ENCODE results near the gene AXIN1. TPM values are rescaled to one million over a fixed set of nuclear protein-coding genes. Genes with fewer than 3 reads are reported as not detected.

Gene AXIN1
- total RNA-seq, 3 donors from 2014 or later, result 16.5 to 22.6 (median 22.4) TPM

DNA sequence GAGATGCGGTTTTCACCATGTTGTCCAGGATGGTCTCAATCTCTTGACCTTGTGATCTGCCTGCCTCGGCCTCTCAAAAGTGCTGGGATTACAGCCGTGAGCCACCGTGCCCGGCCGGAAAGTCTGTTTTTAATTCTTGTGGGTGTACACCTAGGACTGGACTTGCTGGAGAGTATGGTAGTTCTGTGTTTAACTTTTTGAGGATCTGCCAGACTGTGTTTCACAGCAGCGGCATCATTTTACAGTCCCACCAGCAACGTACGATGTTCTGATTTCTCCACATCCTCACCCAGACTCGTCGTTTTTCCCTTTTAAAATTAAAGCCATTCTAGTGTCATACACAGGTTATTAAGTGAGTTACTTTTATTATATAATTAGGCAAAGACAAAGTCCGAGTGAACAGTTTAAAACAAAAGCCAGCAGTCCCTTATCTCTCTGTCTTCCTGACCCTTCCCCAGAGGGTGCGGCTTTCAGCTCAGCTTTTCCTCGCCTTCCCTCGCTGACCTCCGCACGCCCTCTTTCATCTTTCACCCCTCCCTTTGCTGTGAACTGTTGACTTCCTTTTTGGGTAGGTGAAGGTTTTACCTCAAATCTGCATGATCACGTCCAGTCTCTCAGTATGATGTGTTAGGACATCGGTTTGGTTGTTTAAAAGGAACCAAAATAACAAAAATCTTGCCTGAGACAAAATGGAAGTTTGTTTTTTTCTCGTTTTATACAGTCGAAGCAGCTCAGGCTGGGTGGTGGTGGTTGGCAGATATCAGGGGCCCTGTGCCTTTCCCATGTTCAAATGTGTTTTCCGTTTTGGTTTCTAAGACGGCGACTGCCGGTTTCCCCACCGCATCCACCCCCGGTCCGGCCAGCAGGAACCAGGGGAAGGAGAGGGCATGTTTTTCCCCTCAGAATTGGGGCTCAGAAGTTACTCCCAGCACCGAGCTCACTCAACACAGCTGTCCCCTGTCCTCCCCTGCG is 99.9 kb downstream of the AXIN1 start:
- Histone ChIP-seq H3K27me3 (no peaks in the 10 kb centered on the region), H3K4me1 (no peaks in the 10 kb centered on the region), H3K27ac (no peak overlapping the region), H3K36me3 (no peaks in the 10 kb centered on the region), H3K4me3 (peak overlapping the region in 1 of 3 donors; percentile 3), H3K9me3 (no peaks in the 10 kb centered on the region)
- TF ChIP-seq, protein P1, sequence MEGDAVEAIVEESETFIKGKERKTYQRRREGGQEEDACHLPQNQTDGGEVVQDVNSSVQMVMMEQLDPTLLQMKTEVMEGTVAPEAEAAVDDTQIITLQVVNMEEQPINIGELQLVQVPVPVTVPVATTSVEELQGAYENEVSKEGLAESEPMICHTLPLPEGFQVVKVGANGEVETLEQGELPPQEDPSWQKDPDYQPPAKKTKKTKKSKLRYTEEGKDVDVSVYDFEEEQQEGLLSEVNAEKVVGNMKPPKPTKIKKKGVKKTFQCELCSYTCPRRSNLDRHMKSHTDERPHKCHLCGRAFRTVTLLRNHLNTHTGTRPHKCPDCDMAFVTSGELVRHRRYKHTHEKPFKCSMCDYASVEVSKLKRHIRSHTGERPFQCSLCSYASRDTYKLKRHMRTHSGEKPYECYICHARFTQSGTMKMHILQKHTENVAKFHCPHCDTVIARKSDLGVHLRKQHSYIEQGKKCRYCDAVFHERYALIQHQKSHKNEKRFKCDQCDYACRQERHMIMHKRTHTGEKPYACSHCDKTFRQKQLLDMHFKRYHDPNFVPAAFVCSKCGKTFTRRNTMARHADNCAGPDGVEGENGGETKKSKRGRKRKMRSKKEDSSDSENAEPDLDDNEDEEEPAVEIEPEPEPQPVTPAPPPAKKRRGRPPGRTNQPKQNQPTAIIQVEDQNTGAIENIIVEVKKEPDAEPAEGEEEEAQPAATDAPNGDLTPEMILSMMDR (IDR thresholded peaks at IDR 0.05), result no peak
- no peak for TF ChIP-seq POLR2A (IDR thresholded peaks at IDR 0.05)
- no peak for TF ChIP-seq POLR2AphosphoS5 (IDR thresholded peaks at IDR 0.05)
- intact Hi-C loops (cut with DNase I; ENCODE audit: low total_unique reads), result no loop called here
- no peak for DNase-seq (ENCODE audit: low spot score in 2 of 2)

DNA sequence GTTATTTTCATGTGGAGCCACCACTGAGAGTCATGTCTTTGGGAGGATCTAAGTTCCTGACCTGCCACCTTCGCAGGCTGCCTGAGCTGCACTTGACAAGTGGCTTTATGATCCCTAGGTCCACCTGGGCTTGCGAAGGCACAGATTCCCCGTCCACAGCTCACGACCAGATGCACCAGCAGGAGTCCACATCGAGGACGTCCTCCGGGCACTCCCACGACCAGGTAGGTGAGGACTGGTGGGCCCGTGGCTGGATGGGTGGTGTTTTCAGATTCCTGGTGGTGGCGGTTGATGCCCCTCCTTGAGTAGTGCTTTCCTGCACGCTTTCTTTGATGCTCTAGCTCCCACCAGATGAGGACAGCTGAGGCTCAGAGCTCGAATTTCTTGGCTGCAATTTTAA is 103.1 kb downstream of the AXIN1 start:
- DNase-seq (ENCODE audit: low spot score in 2 of 2), result no peak
- H3K4me3 ChIP-seq, result no peak overlapping the region
- H3K4me1 ChIP-seq, result no peaks in the 10 kb centered on the region
- TF ChIP-seq POLR2AphosphoS5 (IDR thresholded peaks at IDR 0.05) (no peak), POLR2A (IDR thresholded peaks at IDR 0.05) (no peak)
- TF ChIP-seq, protein P1 (IDR thresholded peaks at IDR 0.05), result no peak
- no peak overlapping the region for H3K27ac ChIP-seq
- no peaks in the 10 kb centered on the region for H3K27me3 ChIP-seq
- no peaks in the 10 kb centered on the region for H3K9me3 ChIP-seq
- H3K36me3 ChIP-seq, result no peaks in the 10 kb centered on the region
- intact Hi-C loops (cut with DNase I; ENCODE audit: low total_unique reads), result no loop called here

DNA sequence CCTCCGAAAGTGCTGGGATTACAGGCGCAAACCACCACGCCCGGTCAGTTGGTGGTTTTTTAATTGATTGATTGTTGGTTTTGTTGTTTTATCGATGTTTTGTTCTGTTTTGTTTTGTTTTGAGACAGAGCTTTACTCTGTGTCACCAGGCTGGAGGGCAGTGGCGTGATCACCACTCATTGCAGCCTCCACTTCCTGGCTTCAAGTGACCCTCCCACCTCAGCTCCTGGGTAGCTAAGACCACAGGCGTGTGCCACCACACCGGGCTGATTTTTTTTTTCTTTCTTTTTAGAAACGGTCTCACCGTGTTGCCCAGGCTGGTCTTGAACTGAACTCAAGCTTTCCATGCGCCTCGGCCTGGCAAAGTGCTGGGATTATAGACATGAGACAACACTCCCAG is 105.5 kb downstream of the AXIN1 start:
- Histone ChIP-seq H3K4me3 (no peak overlapping the region), H3K27ac (no peak overlapping the region), H3K9me3 (no peaks in the 10 kb centered on the region), H3K4me1 (no peaks in the 10 kb centered on the region), H3K27me3 (no peaks in the 10 kb centered on the region), H3K36me3 (no peaks in the 10 kb centered on the region)
- intact Hi-C loops (cut with DNase I; ENCODE audit: low total_unique reads), result no loop called here
- DNase-seq (ENCODE audit: low spot score in 2 of 2), result no peak
- TF ChIP-seq POLR2AphosphoS5 (IDR thresholded peaks at IDR 0.05), result no peak
- TF ChIP-seq POLR2A (IDR thresholded peaks at IDR 0.05), result no peak
- TF ChIP-seq, protein P1 (IDR thresholded peaks at IDR 0.05), result no peak

DNA sequence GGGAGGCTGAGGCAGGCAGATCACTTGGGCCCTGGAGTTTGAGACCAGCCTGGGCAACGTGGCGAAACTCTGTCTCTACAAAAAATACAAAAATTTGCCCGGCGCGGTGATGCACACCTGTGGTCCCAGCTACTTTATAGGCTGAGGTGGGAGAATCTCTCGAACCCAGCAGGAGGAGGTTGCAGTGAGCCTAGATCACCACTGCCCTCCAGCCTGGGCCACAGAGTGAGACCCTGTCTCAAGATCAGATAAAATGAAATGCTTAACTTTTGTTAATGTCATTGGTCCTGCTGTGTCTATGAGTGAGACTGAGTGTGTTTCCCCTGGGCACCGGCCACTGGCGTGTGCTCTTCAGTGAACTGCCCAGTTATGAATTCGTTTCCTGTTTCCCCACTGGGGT is 107.4 kb downstream of the AXIN1 start:
- H3K4me3 ChIP-seq, result no peak overlapping the region
- intact Hi-C loops (cut with DNase I; ENCODE audit: low total_unique reads), result no loop called here
- TF ChIP-seq POLR2AphosphoS5 (IDR thresholded peaks at IDR 0.05) (no peak), POLR2A (IDR thresholded peaks at IDR 0.05) (no peak)
- TF ChIP-seq, protein P1 (IDR thresholded peaks at IDR 0.05), result no peak

DNA sequence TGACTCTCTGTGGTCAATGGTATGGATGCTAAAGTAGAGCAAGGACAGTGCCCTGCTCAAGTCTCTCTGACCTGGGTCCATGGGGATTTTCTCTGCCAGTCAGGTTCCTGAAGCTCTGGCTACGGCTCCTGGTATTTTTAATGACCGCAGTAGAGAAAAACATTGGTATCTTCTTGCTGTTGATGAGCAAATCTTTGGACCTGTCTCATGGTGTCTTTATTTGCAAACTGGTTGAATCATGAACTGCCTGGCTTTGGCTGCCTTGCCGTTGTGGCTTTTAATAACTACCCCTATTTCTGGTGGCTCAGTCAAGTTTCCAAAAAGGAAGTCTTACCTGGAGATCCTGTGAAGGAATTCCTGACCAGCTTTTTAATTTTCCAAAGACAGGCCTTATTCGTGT is 109.2 kb downstream of the AXIN1 start:
- no peaks in the 10 kb centered on the region for H3K4me1 ChIP-seq
- no peak overlapping the region for H3K4me3 ChIP-seq
- no peak for DNase-seq (ENCODE audit: low spot score in 2 of 2)
- H3K27me3 ChIP-seq, result no peaks in the 10 kb centered on the region
- H3K36me3 ChIP-seq, result no peaks in the 10 kb centered on the region
- TF ChIP-seq, protein P1 (IDR thresholded peaks at IDR 0.05), result no peak
- no peak for TF ChIP-seq POLR2A (IDR thresholded peaks at IDR 0.05)
- TF ChIP-seq POLR2AphosphoS5 (IDR thresholded peaks at IDR 0.05), result no peak
- no peaks in the 10 kb centered on the region for H3K9me3 ChIP-seq
- H3K27ac ChIP-seq, result peak overlapping the region in 1 of 2 donors; percentile 54
- intact Hi-C loops (cut with DNase I; ENCODE audit: low total_unique reads), result no loop called here

More for the DNA sequence above, 107.4 kb downstream of the AXIN1 start:
- Histone ChIP-seq H3K9me3 (no peaks in the 10 kb centered on the region), H3K4me1 (no peaks in the 10 kb centered on the region), H3K27ac (no peak overlapping the region), H3K36me3 (no peaks in the 10 kb centered on the region), H3K27me3 (no peaks in the 10 kb centered on the region)
- DNase-seq (ENCODE audit: low spot score in 2 of 2), result no peak

Measured in breast epithelium (tissue), 4 donors.